Posterior cingulate gyrus (tissue), 11 donors: ENCODE data around the gene CYB5A.

ENCODE experiments used
- DNase-seq, 10 donors: peaks; one replicate each; pipeline versions ENCODE4 v3.0.0 to v3.0.0-alpha.2; 2020 to 2021; ENCODE audit warnings: mixed read lengths in 3 of 10
- intact Hi-C: fragments of 100-400 bp; cut with DNase I; formaldehyde crosslinking; loops from one replicate; pipeline ENCODE4 v1.15.1; 2023

CYB5A gene

DNA sequence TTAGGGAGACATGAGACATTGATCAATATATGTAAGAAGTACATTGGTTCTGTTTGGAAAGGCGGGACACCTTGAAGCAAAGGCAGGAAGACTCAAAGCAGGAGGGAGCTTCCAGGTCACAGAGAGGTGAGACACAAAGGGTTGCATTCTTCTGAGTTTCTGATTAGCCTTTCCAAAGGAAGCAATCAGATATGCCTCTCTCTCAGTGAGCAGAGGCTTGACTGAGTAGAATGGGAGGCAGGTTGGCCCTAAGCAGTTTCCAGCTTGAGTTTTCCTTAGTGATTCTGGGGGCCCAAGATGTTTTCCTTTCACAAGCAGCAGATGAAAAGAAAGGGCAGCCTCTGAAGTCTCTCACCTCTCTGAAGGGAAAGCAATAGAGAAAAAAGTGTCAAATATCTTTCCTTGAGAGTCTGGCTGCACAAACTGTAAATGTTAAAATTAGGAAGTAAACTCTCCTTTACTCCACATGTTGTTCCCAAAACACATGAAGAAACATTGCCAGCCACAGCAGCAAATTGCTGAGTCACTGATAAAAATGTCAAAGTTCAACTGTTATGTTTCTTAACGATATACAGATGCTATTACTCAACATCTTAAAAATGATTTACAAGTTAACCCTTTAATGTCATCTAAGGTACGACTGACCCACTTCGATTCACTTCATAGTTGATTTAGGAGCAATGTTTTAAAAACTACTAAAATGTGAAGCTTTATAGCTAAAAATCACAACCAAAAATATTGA, 40.3 kb downstream of the CYB5A start:
- intact Hi-C loops, result no loop called here

DNA sequence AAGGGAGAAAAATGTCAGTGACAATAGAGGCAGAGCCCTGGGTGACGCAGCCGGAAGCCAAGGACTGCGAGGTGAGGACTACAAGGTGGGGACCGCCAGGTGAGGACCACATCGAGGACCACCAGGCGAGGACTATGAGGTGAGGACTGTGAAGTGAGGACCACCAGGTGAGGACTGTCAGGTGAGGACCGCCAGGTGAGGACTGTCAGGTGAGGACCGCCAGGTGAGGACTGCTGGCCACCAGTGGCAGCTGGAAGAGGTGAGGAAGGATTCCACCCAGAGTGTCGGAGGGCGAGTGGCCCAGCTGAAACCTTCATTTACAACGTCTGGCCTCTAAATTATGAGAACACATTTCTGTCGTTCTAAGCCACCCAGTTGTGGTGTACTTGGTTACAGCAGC, 41.6 kb downstream of the CYB5A start:
- DNase-seq, result no peak
- intact Hi-C loops, result no loop called here

More for the DNA sequence above, 40.3 kb downstream of the CYB5A start:
- DNase-seq, result no peak

DNA sequence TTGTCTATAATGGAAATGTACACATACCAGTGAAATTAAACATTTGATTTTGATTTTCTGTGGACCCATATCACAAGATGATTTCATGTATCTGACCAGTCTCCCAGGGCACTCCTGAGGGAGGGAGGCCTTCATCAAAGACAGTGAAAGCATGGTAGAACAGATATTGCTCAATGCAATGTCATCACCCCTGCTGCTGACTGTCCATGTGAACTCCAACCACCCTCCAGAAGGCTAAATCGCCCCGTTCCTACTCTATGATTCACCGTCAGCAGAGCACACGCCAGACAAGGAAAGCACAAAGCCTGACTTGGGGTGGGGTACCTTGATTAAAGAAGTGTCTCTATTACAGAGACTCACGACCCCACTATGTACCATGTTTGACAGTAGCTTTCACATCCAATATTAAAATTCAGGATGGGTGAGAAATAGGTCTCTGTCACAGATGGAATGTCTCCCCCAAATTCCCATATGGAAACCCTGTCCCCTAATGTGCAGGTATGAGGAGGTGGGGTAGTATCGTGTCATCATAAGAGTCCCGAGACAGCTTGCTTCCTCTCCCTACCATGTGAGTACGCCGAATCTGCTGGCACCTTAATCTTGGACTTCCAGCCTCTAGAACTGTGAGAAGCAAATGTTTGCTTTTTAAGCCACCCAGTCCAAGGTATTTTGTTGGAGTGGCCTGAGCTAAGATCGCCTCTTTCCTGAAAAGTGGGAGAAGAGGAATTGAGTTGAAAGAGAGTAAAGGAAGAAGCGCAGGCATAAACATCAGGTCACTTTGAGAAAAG, 42.4 kb downstream of the CYB5A start:
- intact Hi-C loops, result no loop called here
- no peak for DNase-seq

DNA sequence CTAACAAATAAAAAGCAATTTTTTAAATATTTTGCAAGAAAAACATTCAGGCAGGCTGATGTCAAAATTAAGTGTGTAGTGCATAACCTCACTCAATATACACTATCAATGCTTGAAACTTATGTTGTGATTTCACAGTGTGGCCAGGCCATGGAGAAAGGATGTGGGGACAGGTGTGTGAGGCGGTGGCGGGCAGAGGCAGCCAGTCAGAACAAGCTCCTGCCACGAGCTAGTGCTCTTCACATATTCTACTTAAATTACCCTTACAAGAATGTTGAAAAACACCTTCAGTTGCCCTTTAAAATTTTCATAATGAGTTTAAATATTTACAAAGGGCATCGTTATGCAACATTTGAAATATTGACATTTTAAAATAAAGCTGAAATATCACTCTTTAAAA, 43.2 kb downstream of the CYB5A start:
- intact Hi-C loops, result no loop called here
- DNase-seq, result no peak

DNA sequence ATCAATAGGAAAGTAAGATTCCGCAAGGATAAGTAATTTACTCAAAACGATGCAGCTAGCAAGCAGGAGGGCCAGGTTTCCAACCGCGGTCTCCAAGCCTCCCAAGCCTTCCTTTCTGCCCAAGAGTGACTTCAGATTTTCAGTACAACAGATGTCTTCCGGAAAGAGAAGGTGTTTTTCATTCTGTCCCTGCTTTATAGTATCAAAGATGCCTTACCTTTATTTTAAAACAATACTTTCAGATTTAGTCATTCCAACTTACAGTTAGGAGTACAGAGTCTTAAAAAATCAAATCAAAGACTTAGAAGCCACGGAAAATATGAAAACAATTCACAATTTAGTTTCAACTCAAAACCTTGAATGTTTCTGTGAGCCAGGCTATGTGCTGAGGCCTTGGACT, 43.6 kb downstream of the CYB5A start:
- no peak for DNase-seq
- intact Hi-C loops, result no loop called here

GRCh38 chr18:74244554-74244953, 47.2 kb downstream of the CYB5A start:
- no peak for DNase-seq
- intact Hi-C loops, result no loop called here

- no peak for DNase-seq
- intact Hi-C loops, result no loop called here
Measured at GRCh38 chr18:74243127-74243526, 48.6 kb downstream of the CYB5A start.

- peak in 1 of 10 donors; percentile 27 for DNase-seq
- intact Hi-C loops, result no loop called here
Measured at GRCh38 chr18:74242438-74243096, 49.2 kb downstream of the CYB5A start.

DNA sequence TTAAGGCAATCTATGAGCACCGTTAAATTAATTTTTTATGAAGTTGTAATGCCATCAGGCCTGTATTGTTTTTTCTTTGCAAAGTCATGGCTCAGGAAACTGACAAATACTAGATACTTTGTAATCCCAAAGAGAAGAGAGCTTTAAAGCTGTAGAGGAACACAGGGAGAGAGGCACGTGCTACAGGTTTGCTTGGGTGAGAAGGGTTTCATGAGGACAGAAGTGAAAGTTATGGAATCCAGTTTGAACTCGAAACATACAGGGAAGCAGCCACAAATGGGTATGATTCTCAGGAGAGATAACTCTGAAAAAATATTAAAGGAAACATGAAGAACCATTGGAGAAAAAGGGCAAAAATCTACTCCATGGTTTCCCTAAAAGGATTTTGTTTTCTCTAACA, 49.8 kb downstream of the CYB5A start:
- intact Hi-C loops, result no loop called here

DNA sequence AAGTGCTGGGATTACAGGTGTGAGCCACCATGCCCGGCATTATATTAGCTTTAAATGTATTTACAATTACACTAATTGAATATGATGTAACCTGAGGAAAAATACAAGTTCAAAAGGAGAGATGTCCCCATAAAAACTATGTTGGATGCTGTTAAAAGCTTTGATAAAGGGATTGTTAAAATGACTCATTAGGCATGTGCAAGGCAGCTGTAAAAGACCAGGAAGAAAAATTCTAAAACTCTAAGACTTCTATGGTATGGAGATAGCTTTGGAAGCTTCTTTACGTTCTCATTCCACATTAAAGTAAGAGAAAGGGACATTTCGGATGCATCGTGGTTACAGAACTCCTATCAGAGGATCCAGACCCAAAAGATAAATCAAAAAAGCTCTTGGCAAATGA, 50.3 kb downstream of the CYB5A start:
- intact Hi-C loops, result no loop called here
- DNase-seq, result no peak

More for the DNA sequence above, 49.8 kb downstream of the CYB5A start:
- DNase-seq, result no peak

DNA sequence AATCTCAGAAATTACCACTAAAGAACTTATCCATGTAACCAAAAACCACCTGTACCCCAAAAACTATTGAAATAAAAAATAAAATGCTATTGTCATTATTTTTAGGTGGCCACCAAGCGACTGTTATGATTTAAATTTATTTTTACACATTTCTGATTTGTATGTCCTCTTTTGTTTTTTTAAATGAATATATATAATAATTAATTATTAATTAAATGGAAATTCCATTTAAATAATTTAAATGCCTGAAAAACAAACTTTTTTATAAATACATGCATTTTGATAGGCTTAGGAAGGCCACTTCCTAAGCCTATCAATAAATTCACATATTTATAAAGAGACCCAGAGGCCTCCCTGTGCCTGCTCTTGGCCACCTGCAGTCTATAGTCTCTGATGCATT, 52.2 kb downstream of the CYB5A start:
- intact Hi-C loops, result no loop called here

DNA sequence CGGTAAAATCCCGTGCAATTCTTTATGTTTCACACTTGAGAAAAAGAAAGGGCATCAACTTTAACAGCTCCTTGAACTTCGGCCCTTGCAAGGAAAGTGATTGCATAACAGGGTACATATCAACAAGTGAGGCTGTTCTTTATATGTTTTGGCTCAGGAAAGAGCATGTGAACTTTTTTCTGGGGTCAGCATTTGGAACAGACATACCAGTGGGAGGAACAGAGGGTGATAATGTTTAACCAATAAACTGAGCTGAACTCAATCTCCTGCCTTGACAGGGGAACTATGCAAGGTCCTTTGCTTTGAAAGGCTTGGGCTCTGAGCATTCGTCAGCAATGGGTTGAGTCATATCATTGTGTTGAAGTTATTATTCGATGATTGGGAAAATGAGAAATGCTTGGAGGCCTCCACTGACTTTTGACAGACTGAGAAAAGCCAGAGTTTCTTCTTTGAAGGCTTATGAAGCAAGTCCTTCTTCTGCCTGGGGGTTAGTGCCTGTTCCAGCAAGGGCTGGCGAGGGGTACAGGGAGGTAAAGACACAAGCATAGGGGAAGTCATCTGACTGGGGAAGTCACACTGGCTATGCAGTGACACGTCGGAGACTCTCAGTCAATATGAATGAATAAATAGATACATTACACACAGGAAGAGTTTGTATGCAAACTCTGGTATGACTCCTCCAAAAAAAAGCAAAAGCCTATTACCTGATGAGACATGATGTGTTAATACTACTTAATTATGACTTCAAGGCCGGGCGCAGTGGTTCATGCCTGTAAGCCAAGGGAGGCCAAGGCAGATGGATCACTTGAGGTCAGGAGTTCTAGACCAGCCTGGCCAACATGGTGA, 57.2 kb downstream of the CYB5A start:
- DNase-seq, result no peak
- intact Hi-C loops, result no loop called here

More for the DNA sequence above, 52.2 kb downstream of the CYB5A start:
- DNase-seq, result no peak

GRCh38 chr18:74233933-74234325, 57.8 kb downstream of the CYB5A start:
- DNase-seq, result no peak

GRCh38 chr18:74230922-74231714, 60.6 kb downstream of the CYB5A start:
- intact Hi-C loops, result no loop called here
- no peak for DNase-seq

More at GRCh38 chr18:74233933-74234325, 57.8 kb downstream of the CYB5A start:
- intact Hi-C loops, result no loop called here

DNA sequence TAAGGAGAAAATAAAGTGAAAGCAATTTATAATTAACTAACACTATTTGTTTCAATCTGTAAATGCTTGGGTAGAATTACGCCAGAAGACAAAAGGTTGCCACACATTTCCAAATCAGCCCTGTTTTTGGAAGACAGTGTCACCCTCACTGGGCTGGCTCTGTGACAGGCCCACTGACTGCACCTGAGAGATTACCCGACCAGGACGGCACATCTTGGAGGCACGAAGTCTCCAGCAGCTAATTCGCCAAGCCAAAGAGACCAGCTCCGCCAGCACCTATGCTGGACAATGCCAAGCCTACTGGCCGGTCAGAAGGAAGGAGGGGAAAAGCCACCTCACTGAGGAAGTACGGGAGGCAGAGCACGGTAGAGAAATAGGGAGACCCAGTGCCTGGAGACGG, 61.9 kb downstream of the CYB5A start:
- DNase-seq, result no peak
- intact Hi-C loops, result no loop called here

- no peak for DNase-seq
- intact Hi-C loops, result no loop called here
Measured at GRCh38 chr18:74229005-74229404, 62.8 kb downstream of the CYB5A start.

GRCh38 chr18:74228312-74228711, 63.5 kb downstream of the CYB5A start:
- no peak for DNase-seq
- intact Hi-C loops, result no loop called here

DNA sequence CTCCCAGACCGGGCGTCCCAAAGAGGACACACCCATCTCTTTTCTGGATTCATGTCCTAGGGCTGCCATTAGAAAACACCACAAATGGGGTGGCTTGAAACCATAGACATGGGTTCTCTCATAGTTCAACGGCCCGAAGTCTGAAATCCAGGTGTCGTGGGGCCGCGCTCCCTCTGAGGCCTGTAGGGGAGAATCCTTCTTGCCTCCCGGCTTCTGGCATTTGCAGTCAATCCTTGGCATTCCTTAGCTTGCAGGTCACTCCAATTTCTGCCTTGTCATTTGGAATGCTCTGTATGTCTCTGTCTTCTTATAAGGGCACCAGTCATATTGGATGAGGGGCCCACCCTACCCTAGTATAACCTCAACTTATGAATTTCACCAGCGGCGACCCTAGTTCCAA, 65.1 kb downstream of the CYB5A start:
- intact Hi-C loops, result no loop called here
- no peak for DNase-seq

GRCh38 chr18:74226156-74226555, 65.6 kb downstream of the CYB5A start:
- intact Hi-C loops, result no loop called here
- no peak for DNase-seq
